Measurements from ENCODE around the gene C2orf66.
A peak's percentile ranks its signal among the peaks of the same experiment; 100 is the strongest.

The C2orf66 gene

DNA sequence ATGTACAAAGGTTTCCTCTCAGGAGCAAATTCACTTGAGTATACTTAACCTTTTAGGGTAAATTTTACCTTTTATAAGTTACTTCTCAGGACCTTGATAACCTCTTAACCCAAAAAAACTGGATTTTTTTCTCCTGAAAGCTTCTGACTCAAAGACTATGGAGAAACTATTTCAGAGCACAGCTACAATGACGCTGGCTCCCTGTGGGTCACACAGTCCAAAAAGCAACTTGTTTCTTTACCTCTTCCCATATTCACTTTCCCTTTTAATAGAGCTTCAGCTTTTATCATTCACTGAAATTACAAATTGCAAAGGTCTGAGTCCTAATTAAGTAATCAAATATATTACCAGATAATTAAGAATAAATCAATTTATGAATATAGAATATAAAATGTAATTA is 42.1 kb downstream of the C2orf66 start:
- H3K4me3 ChIP-seq (ENCODE audit: low read length), result no peak overlapping the region
- no peak for DNase-seq (ENCODE audit: low read depth)
- TF ChIP-seq, protein P1, sequence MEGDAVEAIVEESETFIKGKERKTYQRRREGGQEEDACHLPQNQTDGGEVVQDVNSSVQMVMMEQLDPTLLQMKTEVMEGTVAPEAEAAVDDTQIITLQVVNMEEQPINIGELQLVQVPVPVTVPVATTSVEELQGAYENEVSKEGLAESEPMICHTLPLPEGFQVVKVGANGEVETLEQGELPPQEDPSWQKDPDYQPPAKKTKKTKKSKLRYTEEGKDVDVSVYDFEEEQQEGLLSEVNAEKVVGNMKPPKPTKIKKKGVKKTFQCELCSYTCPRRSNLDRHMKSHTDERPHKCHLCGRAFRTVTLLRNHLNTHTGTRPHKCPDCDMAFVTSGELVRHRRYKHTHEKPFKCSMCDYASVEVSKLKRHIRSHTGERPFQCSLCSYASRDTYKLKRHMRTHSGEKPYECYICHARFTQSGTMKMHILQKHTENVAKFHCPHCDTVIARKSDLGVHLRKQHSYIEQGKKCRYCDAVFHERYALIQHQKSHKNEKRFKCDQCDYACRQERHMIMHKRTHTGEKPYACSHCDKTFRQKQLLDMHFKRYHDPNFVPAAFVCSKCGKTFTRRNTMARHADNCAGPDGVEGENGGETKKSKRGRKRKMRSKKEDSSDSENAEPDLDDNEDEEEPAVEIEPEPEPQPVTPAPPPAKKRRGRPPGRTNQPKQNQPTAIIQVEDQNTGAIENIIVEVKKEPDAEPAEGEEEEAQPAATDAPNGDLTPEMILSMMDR (conservative IDR thresholded peaks at IDR 0.05; ENCODE audit: low read depth, low read length), result no peak

DNA sequence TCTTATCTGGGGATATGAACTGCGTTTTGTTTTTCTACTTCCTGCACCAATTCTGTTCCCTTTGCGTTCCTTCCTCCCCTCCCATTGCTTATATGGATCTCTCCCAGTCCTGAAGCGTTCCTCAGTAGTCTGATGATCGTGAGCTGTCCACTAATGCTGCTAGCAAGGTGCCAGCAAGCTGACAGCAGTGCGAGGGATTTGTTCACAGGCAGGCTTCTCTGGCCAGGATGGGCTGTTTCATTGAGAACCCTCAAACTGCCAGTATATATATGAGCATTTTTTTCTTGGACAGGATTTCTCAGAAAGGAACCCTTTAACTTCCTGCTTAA is 49.8 kb downstream of the C2orf66 start:
- TF ChIP-seq, protein P1 (conservative IDR thresholded peaks at IDR 0.05; ENCODE audit: low read depth, low read length), result no peak
- H3K4me3 ChIP-seq (ENCODE audit: low read length), result no peak overlapping the region
- no peak for DNase-seq (ENCODE audit: low read depth)

DNA sequence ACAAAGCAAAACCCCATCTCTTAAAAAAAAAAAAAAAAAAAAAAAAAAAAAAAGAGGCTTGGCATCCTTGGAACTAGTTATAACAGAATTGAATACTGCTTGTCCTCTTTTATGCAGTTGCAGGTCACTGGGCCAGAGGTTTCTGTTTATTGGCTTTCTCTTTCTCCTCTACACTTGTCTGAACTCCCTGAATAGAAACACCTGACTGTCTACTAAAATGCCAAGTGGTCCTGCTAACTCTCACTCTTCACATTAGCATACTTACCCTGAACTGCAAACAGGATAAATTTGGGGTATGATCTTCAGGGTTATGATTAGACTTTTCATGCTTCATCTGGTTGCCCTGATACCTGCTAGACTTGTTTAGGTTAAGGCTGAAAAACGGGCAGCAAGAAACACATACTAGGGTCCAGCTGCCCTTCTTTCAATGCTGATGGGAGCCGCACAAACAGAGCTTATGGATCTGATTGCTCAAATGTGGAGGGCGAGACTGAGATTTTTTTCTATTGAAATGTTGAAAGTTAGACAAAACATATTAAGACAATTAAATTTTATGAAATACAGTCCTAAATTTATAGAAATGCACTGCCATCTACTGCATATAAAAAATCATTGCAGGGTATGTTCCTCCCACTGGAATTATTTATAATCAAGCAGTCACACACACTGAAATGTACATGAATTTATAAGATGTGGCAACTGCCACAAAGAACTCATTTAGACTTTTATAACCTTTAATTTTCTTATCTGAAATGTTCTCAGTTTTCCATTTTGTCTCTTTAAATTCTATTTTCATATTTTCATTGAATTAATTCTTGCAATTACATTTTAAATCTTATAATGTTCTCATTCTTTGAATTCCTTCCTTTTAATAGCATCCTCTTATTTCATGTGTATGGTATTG is 50.4 kb downstream of the C2orf66 start:
- no peak overlapping the region for H3K4me3 ChIP-seq (ENCODE audit: low read length)
- TF ChIP-seq, protein P1 (conservative IDR thresholded peaks at IDR 0.05; ENCODE audit: low read depth, low read length), result peak; percentile 26
- DNase-seq (ENCODE audit: low read depth), result no peak
